CD4-positive, alpha-beta T cell (primary cell): Measurements from ENCODE around the gene AFF2. TPM values are rescaled to one million over a fixed set of nuclear protein-coding genes. Genes with fewer than 3 reads are reported as not detected.

Experiments used
- ATAC-seq: fragments of 200-7000 bp; cut with Tn5 transposase; one replicate; pipeline ENCODE4 v1.10.0; 2022; ENCODE audit warnings: mild to moderate bottlenecking; ENCODE audit not compliant: poor library complexity
- CTCF ChIA-PET: fragments of 350-600 bp; sonication (Branson Sonifier 250); formaldehyde crosslinking; loops from one replicate; lab custom pipeline; 2021; ENCODE audit warnings: antibody characterized with exemption, inconsistent platforms; lab: Charles Lee
- POLR2A ChIA-PET: fragments of 350-600 bp; sonication (Branson Sonifier 250); formaldehyde crosslinking; loops from one replicate; lab custom pipeline; 2021; ENCODE audit warnings: antibody characterized with exemption, inconsistent platforms; lab: Charles Lee
- DNase-seq, 14 experiments: peaks; one replicate each; pipeline ENCODE4 v3.0.0-alpha.2; 2013 to 2020; ENCODE audit warnings: mixed read lengths in 2 of 14
- H3K27ac ChIP-seq, 2 donors: one replicate each; pipeline versions ENCODE4 v1.5.1 to v1.7.0; 2013; ENCODE audit warnings: low read length in 2 of 2, low read depth in 1 of 2, mild to moderate bottlenecking in 1 of 2
- H3K27me3 ChIP-seq, 2 experiments: 1 replicate in 1 of 2; 2 replicates in 1 of 2; pipeline versions ENCODE4 v1.6.1 to v1.7.0; 2013; ENCODE audit warnings: low read length in 2 of 2, control low read depth in 1 of 2, mild to moderate bottlenecking in 1 of 2, moderate library complexity in 1 of 2; ENCODE audit not compliant: insufficient read depth in 2 of 2, control insufficient read depth in 1 of 2
- H3K36me3 ChIP-seq: one replicate; pipeline ENCODE4 v1.6.1; 2013; ENCODE audit warnings: low read length, control low read depth; ENCODE audit not compliant: insufficient read depth
- H3K4me1 ChIP-seq: one replicate; pipeline ENCODE4 v1.6.1; 2013; ENCODE audit warnings: low read length, control low read depth; ENCODE audit not compliant: insufficient read depth
- H3K4me3 ChIP-seq: one replicate; pipeline ENCODE4 v1.5.1; 2013; ENCODE audit warnings: mild to moderate bottlenecking, low read length, moderate library complexity
- H3K9me3 ChIP-seq, 2 experiments: 1 replicate in 1 of 2; 2 replicates in 1 of 2; pipeline versions ENCODE4 v1.6.1 to v1.7.0; 2013; ENCODE audit warnings: low read length in 2 of 2, mild to moderate bottlenecking in 2 of 2, control low read depth in 1 of 2, moderate library complexity in 1 of 2; ENCODE audit not compliant: control insufficient read depth in 1 of 2, insufficient read depth in 1 of 2
- H3K27ac Mint-ChIP-seq: one replicate; pipeline ENCODE4 v1.8.0; 2020; ENCODE audit warnings: mixed read lengths
- H3K27me3 Mint-ChIP-seq: one replicate; pipeline ENCODE4 v1.8.0; 2021; ENCODE audit warnings: mixed read lengths
- H3K36me3 Mint-ChIP-seq: one replicate; pipeline ENCODE4 v1.8.0; 2021; ENCODE audit warnings: low read depth, mixed read lengths
- H3K4me1 Mint-ChIP-seq: one replicate; pipeline ENCODE4 v1.8.0; 2021; ENCODE audit warnings: low read depth, mixed read lengths
- H3K4me3 Mint-ChIP-seq: one replicate; pipeline ENCODE4 v1.8.0; 2020; ENCODE audit warnings: mild to moderate bottlenecking, mixed read lengths
- H3K9me3 Mint-ChIP-seq: one replicate; pipeline ENCODE4 v1.8.0; 2020; ENCODE audit warnings: mixed read lengths
- CTCF ChIP-seq: fragments of 200-600 bp; IDR thresholded peaks from one replicate; pipeline ENCODE4 v1.8.0; 2022; ENCODE audit warnings: antibody characterized with exemption, mild to moderate bottlenecking
- intact Hi-C, 2 experiments: fragments of 100-400 bp; cut with DNase I in 1 of 2; cut with micrococcal nuclease in 1 of 2; formaldehyde crosslinking; loops; one replicate each; pipeline versions ENCODE4 v1.15.1 to v1.9.0; 2023 to 2025; cut with DNase I, micrococcal nuclease
- total RNA-seq, 174 experiments: library from RNA in 2 of 174; stranded (reverse) in 2 of 174; gene quantifications; one replicate each; pipeline ENCODE4 v1.2.3 and lab custom pipeline; 2021 to 2026

Gene AFF2
- total RNA-seq, 2 experiments from 2014 or later, result 5.9 to 6.2 TPM

DNA sequence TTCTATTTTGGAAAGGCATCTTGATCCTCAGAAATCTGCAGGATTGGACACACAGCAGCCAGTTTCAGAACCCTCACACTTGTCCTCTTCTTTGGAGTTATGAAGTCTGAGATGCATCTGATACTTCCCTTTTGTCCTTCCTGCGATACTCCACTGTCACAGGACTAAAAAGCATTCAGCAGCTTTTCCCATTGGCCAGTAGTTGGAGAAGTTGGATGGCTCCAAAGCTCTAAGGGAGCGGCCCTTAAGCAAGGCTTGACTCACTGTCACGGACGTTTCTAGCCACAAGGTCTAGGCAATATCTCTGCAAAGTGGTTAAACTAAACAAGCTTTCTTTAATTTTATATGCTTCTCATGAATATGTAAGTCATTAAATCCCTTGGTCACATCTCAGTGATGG, 417.0 kb downstream of the AFF2 start:
- CTCF ChIA-PET, result no interaction called here

GRCh38 chrX:148923631-148924030, 423.2 kb downstream of the AFF2 start:
- CTCF ChIA-PET, result interaction anchor here (0.7 to 1.1 kb wide), 2 partner anchors 10 to 29 kb away, joined by 3 to 4 read pairs; no protein-coding TSS in a partner anchor
- TF ChIP-seq CTCF, result no peak
- intact Hi-C loops, result no loop called here

More for the DNA sequence above, 417.0 kb downstream of the AFF2 start:
- Mint-ChIP-seq H3K4me1 (no peaks in the 10 kb centered on the region), H3K4me3 (no peak overlapping the region), H3K36me3 (no peaks in the 10 kb centered on the region), H3K9me3 (no peaks in the 10 kb centered on the region), H3K27ac (no peak overlapping the region), H3K27me3 (no peaks in the 10 kb centered on the region)
- Histone ChIP-seq H3K4me1 (no peaks in the 10 kb centered on the region), H3K4me3 (no peak overlapping the region), H3K27me3 (no peaks in the 10 kb centered on the region), H3K9me3 (no peaks in the 10 kb centered on the region), H3K27ac (no peak overlapping the region), H3K36me3 (no peaks in the 10 kb centered on the region)
- DNase-seq (no peak), ATAC-seq (no peak)
- POLR2A ChIA-PET, result no interaction called here
- intact Hi-C loops, result no loop called here
- TF ChIP-seq CTCF, result no peak

GRCh38 chrX:148926371-148926770, 426.0 kb downstream of the AFF2 start:
- ATAC-seq, result no peak
- POLR2A ChIA-PET, result no interaction called here
- no peaks in the 10 kb centered on the region for H3K4me1 ChIP-seq
- no peaks in the 10 kb centered on the region for H3K9me3 ChIP-seq
- no peak for TF ChIP-seq CTCF
- Mint-ChIP-seq H3K27me3 (no peaks in the 10 kb centered on the region), H3K27ac (no peak overlapping the region), H3K9me3 (no peaks in the 10 kb centered on the region), H3K4me3 (no peak overlapping the region), H3K36me3 (no peaks in the 10 kb centered on the region), H3K4me1 (no peaks in the 10 kb centered on the region)
- H3K4me3 ChIP-seq, result no peak overlapping the region
- no peak for DNase-seq
- no peaks in the 10 kb centered on the region for H3K27me3 ChIP-seq
- CTCF ChIA-PET, result no interaction called here
- no peak overlapping the region for H3K27ac ChIP-seq
- no peaks in the 10 kb centered on the region for H3K36me3 ChIP-seq
- intact Hi-C loops, result no loop called here

More at GRCh38 chrX:148923631-148924030, 423.2 kb downstream of the AFF2 start:
- Histone ChIP-seq H3K4me3 (no peak overlapping the region), H3K4me1 (no peaks in the 10 kb centered on the region), H3K27ac (no peak overlapping the region), H3K9me3 (no peaks in the 10 kb centered on the region), H3K36me3 (no peaks in the 10 kb centered on the region), H3K27me3 (no peaks in the 10 kb centered on the region)
- Mint-ChIP-seq H3K4me1 (no peaks in the 10 kb centered on the region), H3K36me3 (no peaks in the 10 kb centered on the region), H3K27ac (no peak overlapping the region), H3K27me3 (no peaks in the 10 kb centered on the region), H3K9me3 (no peaks in the 10 kb centered on the region), H3K4me3 (no peak overlapping the region)
- DNase-seq, result no peak
- POLR2A ChIA-PET, result no interaction called here
- no peak for ATAC-seq
